Ascending aorta (tissue), 2 donors: Measurements from ENCODE around the gene SH2D2A. TPM values are rescaled to one million over a fixed set of nuclear protein-coding genes. Genes with fewer than 3 reads are reported as not detected.

Experiments
- DNase-seq, 2 donors: peaks; one replicate each; pipeline ENCODE4 v3.0.0-alpha.2; 2019; ENCODE audit warnings: low spot score in 2 of 2
- H3K27ac ChIP-seq, 2 donors: fragments of 200-600 bp; sonication (generic); one replicate each; pipeline ENCODE4 v1.5.1; 2016 to 2017; ENCODE audit warnings: mild to moderate bottlenecking in 1 of 2
- H3K27me3 ChIP-seq: fragments of 200-600 bp; sonication (generic); one replicate; pipeline ENCODE4 v1.5.1; 2017
- H3K36me3 ChIP-seq, 2 donors: fragments of 200-600 bp; sonication (generic); one replicate each; pipeline ENCODE4 v1.5.1; 2016
- H3K4me1 ChIP-seq, 2 donors: fragments of 200-600 bp; sonication (generic); one replicate each; pipeline ENCODE4 v1.5.1; 2016 to 2017; ENCODE audit warnings: mild to moderate bottlenecking in 1 of 2
- H3K4me3 ChIP-seq, 2 donors: fragments of 200-600 bp; sonication (generic); one replicate each; pipeline ENCODE4 v1.5.1; 2016 to 2017; ENCODE audit warnings: mild to moderate bottlenecking in 1 of 2
- H3K9me3 ChIP-seq, 2 donors: fragments of 200-600 bp; sonication (generic); one replicate each; pipeline ENCODE4 v1.5.1; 2016
- intact Hi-C: fragments of 100-400 bp; cut with DNase I; formaldehyde crosslinking; loops from one replicate; pipeline ENCODE4 v1.15.1; 2023
- total RNA-seq: library from RNA; depleted of rRNA; stranded (reverse); fragments of >200 nt; gene quantifications from one replicate; pipeline ENCODE4 v1.1.0, GENCODE V29; 2016
- TF ChIP-seq, protein P1 (sequence below), 3 experiments: fragments of 200-600 bp in 2 of 3; fragments of 450-650 bp in 1 of 3; sonication (generic) in 2 of 3; IDR thresholded peaks; one replicate each; pipeline ENCODE4 v1.5.1; 2016 to 2019; ENCODE audit warnings: antibody characterized with exemption in 3 of 3, mild to moderate bottlenecking in 1 of 3, moderate library complexity in 1 of 3

The SH2D2A gene
- total RNA-seq, 1 donor from 2014 or later: not detected

DNA sequence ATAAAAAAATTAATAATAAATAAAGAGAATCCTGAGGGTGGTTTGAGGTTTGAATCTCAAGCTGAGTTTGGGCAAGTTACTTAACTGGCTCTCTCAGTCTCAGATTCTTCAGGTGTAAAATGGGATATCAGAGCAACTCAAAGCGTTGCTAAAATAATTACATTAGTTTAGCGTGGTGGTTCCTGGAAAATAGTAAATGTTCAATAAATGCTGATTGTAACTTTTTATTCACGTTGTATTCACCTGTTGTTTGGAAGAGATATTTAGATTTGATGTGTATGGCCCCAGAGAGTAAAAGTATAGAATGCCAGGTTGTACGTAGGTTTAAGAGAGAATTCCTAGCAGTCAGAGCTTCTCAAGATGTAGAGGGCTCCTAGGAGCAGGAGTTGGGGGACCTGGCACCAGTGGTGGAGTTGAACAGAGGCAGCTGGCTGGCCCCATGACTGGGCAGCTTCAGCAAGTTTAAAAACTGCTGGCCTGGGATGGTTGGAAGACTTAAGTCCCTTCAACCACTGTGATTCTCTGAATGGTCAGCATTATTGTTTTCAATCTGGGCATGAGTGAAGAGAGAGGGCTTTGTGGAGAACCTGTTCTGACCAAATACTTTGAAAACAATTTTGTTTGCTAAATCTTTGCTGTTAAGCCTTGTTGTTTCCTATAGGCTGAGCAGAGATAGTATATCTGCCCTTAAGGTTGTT lies 26.9 kb downstream of the SH2D2A start:
- no peak overlapping the region for H3K27ac ChIP-seq
- H3K9me3 ChIP-seq: no peaks in the 10 kb centered on the region
- DNase-seq: no peak
- TF ChIP-seq, protein P1, sequence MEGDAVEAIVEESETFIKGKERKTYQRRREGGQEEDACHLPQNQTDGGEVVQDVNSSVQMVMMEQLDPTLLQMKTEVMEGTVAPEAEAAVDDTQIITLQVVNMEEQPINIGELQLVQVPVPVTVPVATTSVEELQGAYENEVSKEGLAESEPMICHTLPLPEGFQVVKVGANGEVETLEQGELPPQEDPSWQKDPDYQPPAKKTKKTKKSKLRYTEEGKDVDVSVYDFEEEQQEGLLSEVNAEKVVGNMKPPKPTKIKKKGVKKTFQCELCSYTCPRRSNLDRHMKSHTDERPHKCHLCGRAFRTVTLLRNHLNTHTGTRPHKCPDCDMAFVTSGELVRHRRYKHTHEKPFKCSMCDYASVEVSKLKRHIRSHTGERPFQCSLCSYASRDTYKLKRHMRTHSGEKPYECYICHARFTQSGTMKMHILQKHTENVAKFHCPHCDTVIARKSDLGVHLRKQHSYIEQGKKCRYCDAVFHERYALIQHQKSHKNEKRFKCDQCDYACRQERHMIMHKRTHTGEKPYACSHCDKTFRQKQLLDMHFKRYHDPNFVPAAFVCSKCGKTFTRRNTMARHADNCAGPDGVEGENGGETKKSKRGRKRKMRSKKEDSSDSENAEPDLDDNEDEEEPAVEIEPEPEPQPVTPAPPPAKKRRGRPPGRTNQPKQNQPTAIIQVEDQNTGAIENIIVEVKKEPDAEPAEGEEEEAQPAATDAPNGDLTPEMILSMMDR (IDR thresholded peaks at IDR 0.05): no peak
- no peaks in the 10 kb centered on the region for H3K27me3 ChIP-seq
- H3K4me1 ChIP-seq: no peaks in the 10 kb centered on the region
- intact Hi-C loops: no loop called here
- H3K4me3 ChIP-seq: no peak overlapping the region
- peaks cover 60 to 88% of the 10 kb centered on the region in 2 donors for H3K36me3 ChIP-seq

DNA sequence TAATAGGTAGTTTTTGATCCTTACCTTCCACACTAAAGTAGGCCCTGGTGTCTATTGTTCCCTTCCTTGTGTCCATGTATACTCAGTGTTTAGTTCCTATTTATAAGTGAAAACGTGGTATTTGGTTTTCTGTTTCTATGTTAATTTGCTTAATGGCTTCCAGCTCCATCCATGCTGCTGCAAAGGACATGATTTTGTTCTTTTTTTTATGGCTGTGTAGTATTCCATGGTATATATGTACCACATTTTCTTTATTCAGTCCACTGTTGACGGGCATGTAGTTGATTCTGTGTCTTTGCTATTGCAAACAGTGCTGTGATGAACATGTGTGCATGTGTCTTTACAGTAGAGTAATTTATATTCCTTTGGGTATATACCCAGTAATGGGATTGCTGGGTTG lies 28.5 kb downstream of the SH2D2A start:
- no peak for DNase-seq
- intact Hi-C loops: no loop called here

DNA sequence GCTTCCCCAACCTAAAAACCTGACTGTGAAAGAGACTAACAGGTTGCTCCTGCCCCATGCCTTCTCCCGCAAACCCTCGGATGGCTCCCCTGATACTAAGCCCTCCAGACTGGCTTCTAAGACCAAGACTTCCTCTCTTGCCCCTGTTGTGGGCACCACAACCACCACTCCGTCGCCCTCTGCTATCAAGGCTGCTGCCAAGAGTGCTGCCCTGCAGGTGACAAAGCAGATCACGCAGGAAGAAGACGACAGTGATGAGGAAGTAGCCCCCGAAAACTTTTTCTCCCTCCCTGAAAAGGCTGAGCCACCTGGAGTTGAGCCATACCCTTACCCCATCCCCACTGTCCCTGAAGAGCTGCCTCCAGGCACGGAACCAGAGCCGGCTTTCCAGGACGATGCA lies 30.0 kb downstream of the SH2D2A start:
- peaks cover 55 to 85% of the 10 kb centered on the region in 2 donors for H3K36me3 ChIP-seq

More for the DNA sequence above, 28.5 kb downstream of the SH2D2A start:
- Histone ChIP-seq H3K27me3 (no peaks in the 10 kb centered on the region), H3K27ac (no peak overlapping the region), H3K9me3 (no peaks in the 10 kb centered on the region), H3K4me1 (no peaks in the 10 kb centered on the region), H3K4me3 (no peak overlapping the region), H3K36me3 (peaks cover 62 to 88% of the 10 kb centered on the region in 2 donors)
- TF ChIP-seq, protein P1 (IDR thresholded peaks at IDR 0.05): no peak

DNA sequence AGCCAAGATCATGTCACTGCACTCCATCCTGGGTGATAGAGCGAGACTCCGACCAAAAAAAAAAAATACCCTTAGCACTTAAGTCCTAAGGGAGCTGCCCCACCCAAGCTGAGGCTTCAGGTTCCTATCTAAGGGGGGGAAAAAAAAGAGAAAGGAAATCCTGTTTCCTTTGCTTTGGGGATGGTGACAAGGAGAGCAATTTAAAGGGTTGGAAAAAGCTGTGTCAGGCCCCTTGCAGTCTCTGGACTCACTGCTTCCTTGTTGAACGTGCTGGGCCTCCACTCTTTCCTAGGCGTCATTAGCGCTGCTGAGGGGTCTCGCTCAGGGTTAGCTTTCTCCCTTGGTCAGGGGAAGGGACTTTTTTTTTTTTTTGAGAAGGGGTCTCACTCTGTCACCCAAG lies 31.2 kb downstream of the SH2D2A start:
- Histone ChIP-seq H3K9me3 (no peaks in the 10 kb centered on the region), H3K27me3 (no peaks in the 10 kb centered on the region), H3K4me3 (no peak overlapping the region), H3K36me3 (peaks cover 54 to 75% of the 10 kb centered on the region in 2 donors), H3K4me1 (peaks cover 0 to 3% of the 10 kb centered on the region in 2 donors), H3K27ac (no peak overlapping the region)
- TF ChIP-seq, protein P1 (IDR thresholded peaks at IDR 0.05): no peak
- no peak for DNase-seq
- intact Hi-C loops: no loop called here

More for the DNA sequence above, 30.0 kb downstream of the SH2D2A start:
- intact Hi-C loops: no loop called here
- TF ChIP-seq, protein P1 (IDR thresholded peaks at IDR 0.05): no peak
- Histone ChIP-seq H3K27me3 (no peaks in the 10 kb centered on the region), H3K27ac (no peak overlapping the region), H3K4me3 (no peak overlapping the region), H3K4me1 (no peaks in the 10 kb centered on the region), H3K9me3 (no peaks in the 10 kb centered on the region)
- no peak for DNase-seq

DNA sequence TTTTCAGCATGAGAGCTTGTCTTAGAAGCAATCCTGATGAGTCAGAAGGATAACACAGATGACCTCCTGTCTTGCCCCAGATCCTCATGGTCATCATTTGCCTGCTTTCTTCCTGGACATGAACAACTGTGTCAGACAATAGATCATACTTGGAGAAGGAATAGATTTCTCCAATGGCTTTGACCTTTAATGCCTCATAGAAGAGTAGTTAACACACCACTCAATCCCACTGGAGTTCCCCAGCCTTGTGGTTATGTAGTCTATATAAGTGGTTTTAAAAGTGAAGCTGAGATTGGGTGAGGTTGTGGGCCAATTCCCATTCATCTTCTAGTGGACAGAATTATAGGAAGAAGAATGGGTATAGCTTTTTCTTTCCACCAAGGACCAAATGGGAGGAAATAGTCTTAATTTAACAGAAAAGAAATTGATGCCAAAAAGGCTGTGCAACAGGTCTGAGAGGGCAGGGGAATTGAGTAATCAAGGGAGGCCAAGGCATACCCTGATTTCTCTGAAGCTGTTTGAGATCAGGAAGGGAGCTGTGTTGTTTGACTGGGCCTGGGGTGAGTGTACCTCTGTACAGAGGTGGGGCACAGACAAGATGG lies 35.0 kb downstream of the SH2D2A start:
- peaks cover 0 to 3% of the 10 kb centered on the region in 2 donors for H3K4me1 ChIP-seq
- H3K27me3 ChIP-seq: no peaks in the 10 kb centered on the region
- no peak overlapping the region for H3K4me3 ChIP-seq
- no peak for DNase-seq
- H3K9me3 ChIP-seq: no peaks in the 10 kb centered on the region
- TF ChIP-seq, protein P1 (IDR thresholded peaks at IDR 0.05): no peak
- intact Hi-C loops: no loop called here
- no peak overlapping the region for H3K27ac ChIP-seq
- peaks cover 37 to 40% of the 10 kb centered on the region in 2 donors for H3K36me3 ChIP-seq
